ENCODE results near the gene TNNT2. TPM values are rescaled to one million over a fixed set of nuclear protein-coding genes. Genes with fewer than 3 reads are reported as not detected.
A peak's percentile ranks its signal among the peaks of the same experiment; 100 is the strongest.

TNNT2 gene
- total and polyA plus RNA-seq, 2 of the 8 experiments (the other 6 are each of a cell fraction or from before 2014, with no cell fraction given): 3.1 to 21.0 TPM

GRCh38 chr1:201347498-201348210, 29.8 kb downstream of the TNNT2 start:
- H3K4ac ChIP-seq (replicated peaks; ENCODE audit: insufficient read length, low read depth, low read length): no peak overlapping the region
- TF ChIP-seq POU5F1 (IDR thresholded peaks at IDR 0.05; ENCODE audit: low read depth, low read length): no peak
- peak; percentile 59; the same call in 1 of the 2 replicates for TF ChIP-seq MAX (IDR thresholded peaks at IDR 0.05)
- no peak for TF ChIP-seq KDM5A (IDR thresholded peaks at IDR 0.05; ENCODE audit: low read length)

More at GRCh38 chr1:201347498-201348210, 29.8 kb downstream of the TNNT2 start:
- H2BK120ac ChIP-seq (replicated peaks; ENCODE audit: low read depth, low read length): no peak overlapping the region
- H3K79me2 ChIP-seq (ENCODE audit: control insufficient read depth in 1 of 2, insufficient read depth in 2 of 2, low read length in 2 of 2): no peaks in the 10 kb centered on the region
- H3K27ac ChIP-seq (ENCODE audit: low read depth, low read length): no peak overlapping the region
- no peak overlapping the region for H3K14ac ChIP-seq (ENCODE audit: insufficient read length)
- H3K4me1 ChIP-seq (replicated peaks in 1 of 4; ENCODE audit: control insufficient read depth in 3 of 4, insufficient read depth in 4 of 4, low read length in 3 of 4): peaks cover 8 to 23% (median 11%) of the 10 kb centered on the region in 4 experiments; a peak in 6 of 7 replicates
- H3K18ac ChIP-seq (ENCODE audit: extremely low read depth, low read length): peak overlapping the region; percentile 75
- peak overlapping the region; percentile 69; the same call in 1 of the 2 replicates for H2BK12ac ChIP-seq (ENCODE audit: low read depth, low read length)
- no peaks in the 10 kb centered on the region for H3K79me1 ChIP-seq (ENCODE audit: low read depth, low read length)
- no peaks in the 10 kb centered on the region for H4K20me1 ChIP-seq (replicated peaks in 1 of 2; ENCODE audit: control insufficient read depth in 1 of 2, insufficient read depth in 2 of 2, low read length in 2 of 2)
- CTCF ChIA-PET (ENCODE audit: partially characterized antibody): interaction anchor here (0.6 to 8.6 kb wide), 58 partner anchors 10 to 468 kb away, joined by 3 to 271 read pairs (median 8); partner anchors contain the start of genes PKP1 and TNNT2
- peak overlapping the region; percentile 93 for H2AFZ ChIP-seq (ENCODE audit: low read length)
- no peaks in the 10 kb centered on the region for H3K36me3 ChIP-seq (ENCODE audit: control insufficient read depth in 2 of 4, insufficient read depth in 4 of 4, low read length in 3 of 4)
- H4K5ac ChIP-seq (ENCODE audit: insufficient read length, low read depth, low read length): no peak overlapping the region
- peak overlapping the region; percentile 28; the same call in 1 of the 2 replicates for H2BK5ac ChIP-seq (ENCODE audit: low read depth, low read length)
- H3K27me3 ChIP-seq (replicated peaks in 1 of 4; ENCODE audit: control insufficient read depth in 3 of 4, extremely low read depth in 1 of 4, insufficient read depth in 3 of 4, low read length in 3 of 4): 0 out of 7 replicates have a peak, but pooled peaks cover 0 to 3% (median 0%) of the 10 kb centered on the region in 4 experiments
- no peak overlapping the region for H3K9ac ChIP-seq (replicated peaks in 1 of 4; ENCODE audit: extremely low read depth in 1 of 4, low read depth in 3 of 4, low read length in 3 of 4)
- H3K56ac ChIP-seq (replicated peaks; ENCODE audit: insufficient read length, low read depth, low read length): peak overlapping the region; percentile 17
- peak overlapping the region; percentile 22 to 50 for H3K4me2 ChIP-seq (ENCODE audit: insufficient read depth in 1 of 2, low read depth in 2 of 2, low read length in 2 of 2)
- POLR2A ChIA-PET (ENCODE audit: partially characterized antibody): interaction anchor here (0.8 to 4.3 kb wide), 10 partner anchors 10 to 234 kb away, joined by 3 to 24 read pairs (median 4); no protein-coding TSS in a partner anchor
- no peaks in the 10 kb centered on the region for H3K9me3 ChIP-seq (ENCODE audit: insufficient read depth in 2 of 2, low read depth in 1 of 2, low read length in 1 of 2)
- H4K91ac ChIP-seq (replicated peaks; ENCODE audit: insufficient read length, low read length): peak overlapping the region; percentile 38
- H3K23me2 ChIP-seq (ENCODE audit: low read depth, low read length): no peaks in the 10 kb centered on the region
- H2BK15ac ChIP-seq (ENCODE audit: low read length): peak overlapping the region; percentile 47; the same call in 1 of the 2 replicates
- H4K8ac ChIP-seq (ENCODE audit: extremely low read depth, insufficient read depth, low read length): no peak overlapping the region
- H3K4me3 ChIP-seq (ENCODE audit: extremely low read depth in 1 of 4, insufficient read depth in 2 of 4, low read depth in 3 of 4, low read length in 4 of 4): peak overlapping the region in 1 of 4 experiments; percentile 37; a peak in 2 of 8 replicates
- DNase-seq (ENCODE audit: low read depth in 1 of 2, low spot score in 2 of 2) (peak in 1 of 2 experiments; percentile 60), FAIRE-seq (peak; percentile 42)
- H2BK20ac ChIP-seq (ENCODE audit: low read length): peak overlapping the region; percentile 91; the same call in 1 of the 2 replicates
- no peak overlapping the region for H3K23ac ChIP-seq (ENCODE audit: insufficient read length)
- no peak overlapping the region for H2AK5ac ChIP-seq (ENCODE audit: low read depth, low read length)
- 25% methylated on average over 7 of the region's 7 CpGs; no CpG with 5 or more reads in 1 of the 2 experiments for WGBS, 2 experiments (ENCODE audit: extremely low coverage in 1 of 2, insufficient coverage in 1 of 2, insufficient read length in 1 of 2, insufficient replicate concordance in 2 of 2, low coverage in 1 of 2, low lambda C conversion rate in 2 of 2, missing lambda C conversion rate in 1 of 2)

Data from H1 (cell line).